ENCODE data around the gene GABRG3. TPM values are rescaled to one million over a fixed set of nuclear protein-coding genes. Genes with fewer than 3 reads are reported as not detected.

The GABRG3 gene
- polyA plus RNA-seq, 2 of the 4 experiments (the other 2 are of a cell fraction), result 0.08 to 0.18 TPM

DNA sequence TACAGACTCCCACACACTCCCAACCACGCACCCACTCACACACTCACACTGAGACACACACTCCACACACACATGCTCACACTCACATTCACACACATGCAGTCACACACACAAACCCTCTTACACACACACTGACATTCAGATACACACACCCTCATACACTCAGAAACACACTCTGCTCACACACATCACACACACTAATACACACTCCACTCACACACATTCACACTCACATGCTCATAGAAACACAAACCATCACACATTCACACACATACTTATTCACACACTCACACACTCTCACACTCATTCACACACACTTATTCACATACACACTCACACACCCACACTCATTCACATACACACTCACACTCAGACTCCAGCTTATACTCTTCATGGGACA lies 618.8 kb downstream of the GABRG3 start (continued):
- TF ChIP-seq, protein P1, sequence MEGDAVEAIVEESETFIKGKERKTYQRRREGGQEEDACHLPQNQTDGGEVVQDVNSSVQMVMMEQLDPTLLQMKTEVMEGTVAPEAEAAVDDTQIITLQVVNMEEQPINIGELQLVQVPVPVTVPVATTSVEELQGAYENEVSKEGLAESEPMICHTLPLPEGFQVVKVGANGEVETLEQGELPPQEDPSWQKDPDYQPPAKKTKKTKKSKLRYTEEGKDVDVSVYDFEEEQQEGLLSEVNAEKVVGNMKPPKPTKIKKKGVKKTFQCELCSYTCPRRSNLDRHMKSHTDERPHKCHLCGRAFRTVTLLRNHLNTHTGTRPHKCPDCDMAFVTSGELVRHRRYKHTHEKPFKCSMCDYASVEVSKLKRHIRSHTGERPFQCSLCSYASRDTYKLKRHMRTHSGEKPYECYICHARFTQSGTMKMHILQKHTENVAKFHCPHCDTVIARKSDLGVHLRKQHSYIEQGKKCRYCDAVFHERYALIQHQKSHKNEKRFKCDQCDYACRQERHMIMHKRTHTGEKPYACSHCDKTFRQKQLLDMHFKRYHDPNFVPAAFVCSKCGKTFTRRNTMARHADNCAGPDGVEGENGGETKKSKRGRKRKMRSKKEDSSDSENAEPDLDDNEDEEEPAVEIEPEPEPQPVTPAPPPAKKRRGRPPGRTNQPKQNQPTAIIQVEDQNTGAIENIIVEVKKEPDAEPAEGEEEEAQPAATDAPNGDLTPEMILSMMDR (IDR thresholded peaks at IDR 0.05), result no peak
- TF ChIP-seq FOXS1 (CRISPR knock-in tag; IDR thresholded peaks at IDR 0.05) (no peak), REST (IDR thresholded peaks at IDR 0.05) (no peak), HOXA7 (CRISPR knock-in tag; IDR thresholded peaks at IDR 0.05) (no peak), RNF2 (IDR thresholded peaks at IDR 0.05; ENCODE audit: borderline replicate concordance, low read depth) (no peak)
- TF ChIP-seq, protein P2, sequence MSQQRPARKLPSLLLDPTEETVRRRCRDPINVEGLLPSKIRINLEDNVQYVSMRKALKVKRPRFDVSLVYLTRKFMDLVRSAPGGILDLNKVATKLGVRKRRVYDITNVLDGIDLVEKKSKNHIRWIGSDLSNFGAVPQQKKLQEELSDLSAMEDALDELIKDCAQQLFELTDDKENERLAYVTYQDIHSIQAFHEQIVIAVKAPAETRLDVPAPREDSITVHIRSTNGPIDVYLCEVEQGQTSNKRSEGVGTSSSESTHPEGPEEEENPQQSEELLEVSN (IDR thresholded peaks at IDR 0.05; ENCODE audit: borderline replicate concordance, low read depth), result no peak

Small RNAs within 50 kb of the gene (small RNA-seq; reads per million reads assigned to genes)
- gene RNA5SP391 (0 reads per million in 6 experiments), gene SERPINE4P (0 reads per million in 6 experiments)

Other genes starting within 250 kb of the GABRG3 start
- gene GABRB3, start 198.1 kb upstream of the GABRG3 start, polyA plus RNA-seq (2011; rRNA removed), result 129 and 188 TPM in 2 replicates
- 75.6 to 81.9 TPM (median 78.3 TPM) in 3 replicates for gene GABRB3, start 198.1 kb upstream of the GABRG3 start, polyA plus RNA-seq (2017; fragmentation: RNase III; extraction: RNeasy Plus Mini Kit Qiagen cat#74134 plus additional on column Dnase treatment)
- gene GABRA5, start 104.1 kb upstream of the GABRG3 start, polyA plus RNA-seq (2011; rRNA removed), result 74.5 and 91.7 TPM in 2 replicates
- gene GABRA5, start 104.1 kb upstream of the GABRG3 start, polyA plus RNA-seq (2017; fragmentation: RNase III; extraction: RNeasy Plus Mini Kit Qiagen cat#74134 plus additional on column Dnase treatment), result 79.8 to 89.1 TPM (median 82.0 TPM) in 3 replicates